Measurements from ENCODE around the gene ANO7.

DNA sequence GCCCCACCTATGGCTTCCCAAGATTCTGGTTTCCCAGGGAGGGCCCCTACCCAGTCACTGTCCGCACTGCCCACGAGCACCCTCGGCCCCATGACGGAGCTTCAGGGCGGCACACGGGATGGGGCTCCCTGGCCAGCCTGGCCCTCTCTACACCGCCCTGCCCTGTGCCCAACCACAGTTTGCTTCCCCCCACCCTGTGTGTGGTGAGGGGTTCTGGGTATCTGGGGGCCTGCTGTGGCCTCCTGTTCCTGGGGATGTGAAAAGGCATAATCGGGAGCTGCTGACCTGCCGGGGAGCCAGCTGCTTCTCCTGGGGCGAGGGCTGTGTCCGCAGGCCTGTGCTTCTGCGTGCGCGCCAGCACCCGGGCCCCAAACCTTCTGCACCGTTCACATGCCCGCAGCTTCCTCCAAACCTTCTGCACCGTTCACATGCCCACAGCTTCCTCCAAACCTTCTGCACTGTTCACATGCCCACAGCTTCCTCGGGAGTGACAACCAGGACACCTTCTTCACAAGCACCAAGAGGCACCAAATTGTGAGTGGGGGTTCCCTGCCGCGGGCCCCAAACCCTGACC, 12.4 kb downstream of the ANO7 start:
- TF ChIP-seq POLR2A (IDR thresholded peaks at IDR 0.05; ENCODE audit: low read depth) (no peak), EP300 (IDR thresholded peaks at IDR 0.05) (no peak)

Data from esophagus muscularis mucosa (tissue), 2 donors.